GM12874 (cell line): Measurements from ENCODE around the gene NAV2.

Experiments used
- TF ChIP-seq, protein P1 (sequence below): IDR thresholded peaks from 2 replicates; pipeline ENCODE4 v1.5.1; 2011; ENCODE audit warnings: low read depth, mild to moderate bottlenecking, control low read depth, low read length, moderate library complexity; ENCODE audit not compliant: insufficient read depth

The NAV2 gene

GRCh38 chr11:19803506-19803998, 90.9 kb downstream of the NAV2 start:
- TF ChIP-seq, protein P1, sequence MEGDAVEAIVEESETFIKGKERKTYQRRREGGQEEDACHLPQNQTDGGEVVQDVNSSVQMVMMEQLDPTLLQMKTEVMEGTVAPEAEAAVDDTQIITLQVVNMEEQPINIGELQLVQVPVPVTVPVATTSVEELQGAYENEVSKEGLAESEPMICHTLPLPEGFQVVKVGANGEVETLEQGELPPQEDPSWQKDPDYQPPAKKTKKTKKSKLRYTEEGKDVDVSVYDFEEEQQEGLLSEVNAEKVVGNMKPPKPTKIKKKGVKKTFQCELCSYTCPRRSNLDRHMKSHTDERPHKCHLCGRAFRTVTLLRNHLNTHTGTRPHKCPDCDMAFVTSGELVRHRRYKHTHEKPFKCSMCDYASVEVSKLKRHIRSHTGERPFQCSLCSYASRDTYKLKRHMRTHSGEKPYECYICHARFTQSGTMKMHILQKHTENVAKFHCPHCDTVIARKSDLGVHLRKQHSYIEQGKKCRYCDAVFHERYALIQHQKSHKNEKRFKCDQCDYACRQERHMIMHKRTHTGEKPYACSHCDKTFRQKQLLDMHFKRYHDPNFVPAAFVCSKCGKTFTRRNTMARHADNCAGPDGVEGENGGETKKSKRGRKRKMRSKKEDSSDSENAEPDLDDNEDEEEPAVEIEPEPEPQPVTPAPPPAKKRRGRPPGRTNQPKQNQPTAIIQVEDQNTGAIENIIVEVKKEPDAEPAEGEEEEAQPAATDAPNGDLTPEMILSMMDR: no peak

GRCh38 chr11:19805376-19805775, 92.7 kb downstream of the NAV2 start:
- TF ChIP-seq, protein P1: no peak

GRCh38 chr11:19805827-19806226, 93.2 kb downstream of the NAV2 start:
- TF ChIP-seq, protein P1: no peak

- TF ChIP-seq, protein P1: no peak
Observed at GRCh38 chr11:19806251-19806650, 93.6 kb downstream of the NAV2 start.

DNA sequence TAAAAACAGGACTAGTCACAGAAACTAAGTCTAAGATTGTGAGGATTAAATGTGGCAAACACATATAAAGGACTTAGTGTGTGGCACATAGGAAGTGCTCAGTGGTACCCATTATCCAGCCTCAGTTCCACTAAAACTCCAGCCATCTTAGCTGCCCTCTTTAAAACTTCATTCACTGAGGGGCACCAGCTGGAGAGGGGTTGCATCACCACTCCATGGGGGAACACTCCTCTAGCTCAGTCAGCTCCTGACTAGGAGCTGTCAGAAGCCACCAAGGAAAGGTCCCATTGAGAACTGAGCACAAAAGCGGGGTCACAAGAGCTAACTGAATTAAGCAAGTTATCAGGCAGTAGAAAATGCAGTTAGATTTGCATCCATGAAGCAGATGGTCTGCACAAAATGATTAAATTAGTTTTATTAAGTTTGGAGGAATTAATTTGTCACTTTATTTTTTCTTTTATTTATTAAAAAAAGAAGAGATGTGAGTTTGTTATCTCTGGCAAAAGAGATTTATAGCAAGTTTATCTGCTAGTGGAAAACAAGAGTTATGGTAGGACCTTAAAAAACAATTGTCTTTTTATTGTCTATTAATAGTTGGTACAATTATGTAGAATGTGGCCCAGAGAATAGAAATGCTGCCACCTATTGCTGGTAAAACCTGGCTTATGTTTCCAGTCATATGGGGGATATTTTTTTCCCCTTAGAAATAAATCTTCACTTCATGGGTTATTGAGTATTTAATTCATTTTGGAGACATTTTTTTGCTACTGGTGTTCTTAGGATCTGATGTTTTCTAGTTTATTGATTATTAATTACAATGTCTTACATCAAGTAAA, 95.7 kb downstream of the NAV2 start:
- TF ChIP-seq, protein P1: no peak

GRCh38 chr11:19810852-19811251, 98.2 kb downstream of the NAV2 start:
- TF ChIP-seq, protein P1: no peak

GRCh38 chr11:19811380-19811779, 98.7 kb downstream of the NAV2 start:
- TF ChIP-seq, protein P1: no peak
